HepG2 (cell line): ENCODE measurements around the gene RAB40C. TPM values are rescaled to one million over a fixed set of nuclear protein-coding genes. Genes with fewer than 3 reads are reported as not detected.
A peak's percentile ranks its signal among the peaks of the same experiment; 100 is the strongest.

ENCODE experiments used
- EED ChIP-seq: sonication (generic); formaldehyde crosslinking; IDR thresholded peaks from 2 replicates; pipeline ENCODE4 v1.5.0; 2020; ENCODE audit warnings: mild to moderate bottlenecking, missing genetic modification reagents
- HIVEP1 ChIP-seq: sonication (generic); formaldehyde crosslinking; IDR thresholded peaks from 2 replicates; pipeline ENCODE4 v1.4.0; 2020; ENCODE audit warnings: mild to moderate bottlenecking, missing genetic modification reagents
- KDM3A ChIP-seq: IDR thresholded peaks from 2 replicates; pipeline ENCODE4 v1.6.1; 2018; ENCODE audit warnings: low read depth, missing compliant biosample characterization
- MEIS2 ChIP-seq: sonication (generic); formaldehyde crosslinking; IDR thresholded peaks from 2 replicates; pipeline ENCODE4 v1.9.0; 2021; ENCODE audit warnings: mild to moderate bottlenecking, missing genetic modification reagents
- PCBP2 ChIP-seq: fragments of 200-400 bp; formaldehyde crosslinking; optimal IDR thresholded peaks from 2 replicates; pipeline ENCODE3; 2018; ENCODE audit warnings: low read length, low read depth; ENCODE audit not compliant: poor library complexity, severe bottlenecking
- PHF5A ChIP-seq: IDR thresholded peaks from one replicate; pipeline ENCODE4 v1.6.1; 2018; ENCODE audit warnings: low read depth, missing genetic modification reagents; ENCODE audit not compliant: unreplicated experiment
- POGZ ChIP-seq: sonication (generic); formaldehyde crosslinking; IDR thresholded peaks from 2 replicates; pipeline ENCODE4 v1.4.0; 2020; ENCODE audit warnings: mild to moderate bottlenecking, missing genetic modification reagents
- POLR2A ChIP-seq, 2 experiments: IDR thresholded peaks; 2 replicates each; pipeline ENCODE4 v1.6.1; 2011; ENCODE audit warnings: low read depth in 2 of 2, low read length in 2 of 2, mild to moderate bottlenecking in 1 of 2, moderate library complexity in 1 of 2; ENCODE audit not compliant: insufficient read depth in 1 of 2
- RFXAP ChIP-seq: sonication (generic); formaldehyde crosslinking; IDR thresholded peaks from 2 replicates; pipeline ENCODE4 v1.4.0; 2020; ENCODE audit warnings: missing genetic modification reagents, borderline replicate concordance
- SNAPC2 ChIP-seq: sonication (generic); formaldehyde crosslinking; IDR thresholded peaks from 2 replicates; pipeline ENCODE4 v1.8.1; 2022; ENCODE audit warnings: mild to moderate bottlenecking, missing genetic modification reagents
- TARDBP ChIP-seq: sonication (generic); formaldehyde crosslinking; IDR thresholded peaks from 2 replicates; pipeline ENCODE4 v1.8.0; 2022; ENCODE audit warnings: mild to moderate bottlenecking, missing genetic modification reagents
- ZBTB42 ChIP-seq: sonication (generic); formaldehyde crosslinking; IDR thresholded peaks from 2 replicates; pipeline ENCODE4 v1.5.0; 2020; ENCODE audit warnings: mild to moderate bottlenecking, missing genetic modification reagents
- polyA plus RNA-seq, 8 experiments: library from polyadenylated mRNA; depleted of rRNA in 3 of 8; stranded (reverse) in 7 of 8; unstranded in 1 of 8; fragments of >200 nt; fragmentation: Illumina TruSeq in 4 of 8; extraction: Trizol in 4 of 8; gene quantifications; 2 replicates each; pipeline versions ENCODE4 v1.2.1 to v1.2.3, GENCODE V29; 2011 to 2016; ENCODE audit warnings: low read depth in 4 of 8, missing spikeins in 1 of 8, mixed read lengths in 1 of 8; ENCODE audit not compliant: insufficient read depth in 1 of 8
- total RNA-seq, 5 experiments: library from RNA; depleted of rRNA; stranded (reverse); fragments of >200 nt; fragmentation: Illumina TruSeq; extraction: Trizol; gene quantifications; 2 replicates each; pipeline ENCODE4 v1.2.3, GENCODE V29; 2016; ENCODE audit warnings: low read depth in 1 of 5
- TF ChIP-seq, protein P1 (sequence below): sonication (generic); formaldehyde crosslinking; conservative IDR thresholded peaks from 2 replicates; pipeline ENCODE4 v1.8.0; 2022; ENCODE audit warnings: low read depth, missing genetic modification reagents
- TF ChIP-seq, protein P2 (sequence below): sonication (generic); formaldehyde crosslinking; IDR thresholded peaks from 2 replicates; pipeline ENCODE4 v1.5.0; 2020; ENCODE audit warnings: missing genetic modification reagents
- TF ChIP-seq, protein P3 (sequence below): sonication (generic); formaldehyde crosslinking; IDR thresholded peaks from 2 replicates; pipeline ENCODE4 v1.8.1; 2023; ENCODE audit warnings: missing genetic modification reagents, mild to moderate bottlenecking, borderline replicate concordance
- TF ChIP-seq, protein P4 (sequence below), 2 experiments: fragments of 450-650 bp in 1 of 2; sonication (generic) in 1 of 2; formaldehyde crosslinking in 1 of 2; IDR thresholded peaks; 2 replicates each; pipeline versions ENCODE4 v1.6.1 to v1.8.0; 2016 to 2022; ENCODE audit warnings: antibody characterized with exemption in 1 of 2, mild to moderate bottlenecking in 1 of 2, missing genetic modification reagents in 1 of 2
- TF ChIP-seq, protein P5 (sequence below): sonication (generic); formaldehyde crosslinking; IDR thresholded peaks from 2 replicates; pipeline ENCODE4 v1.9.0; 2021; ENCODE audit warnings: missing genetic modification reagents, mild to moderate bottlenecking, borderline replicate concordance

RAB40C gene
- total and polyA plus RNA-seq, 2 of the 13 experiments (the other 11 are each of a cell fraction or from before 2014, with no cell fraction given): 7.7 to 11.5 TPM

DNA sequence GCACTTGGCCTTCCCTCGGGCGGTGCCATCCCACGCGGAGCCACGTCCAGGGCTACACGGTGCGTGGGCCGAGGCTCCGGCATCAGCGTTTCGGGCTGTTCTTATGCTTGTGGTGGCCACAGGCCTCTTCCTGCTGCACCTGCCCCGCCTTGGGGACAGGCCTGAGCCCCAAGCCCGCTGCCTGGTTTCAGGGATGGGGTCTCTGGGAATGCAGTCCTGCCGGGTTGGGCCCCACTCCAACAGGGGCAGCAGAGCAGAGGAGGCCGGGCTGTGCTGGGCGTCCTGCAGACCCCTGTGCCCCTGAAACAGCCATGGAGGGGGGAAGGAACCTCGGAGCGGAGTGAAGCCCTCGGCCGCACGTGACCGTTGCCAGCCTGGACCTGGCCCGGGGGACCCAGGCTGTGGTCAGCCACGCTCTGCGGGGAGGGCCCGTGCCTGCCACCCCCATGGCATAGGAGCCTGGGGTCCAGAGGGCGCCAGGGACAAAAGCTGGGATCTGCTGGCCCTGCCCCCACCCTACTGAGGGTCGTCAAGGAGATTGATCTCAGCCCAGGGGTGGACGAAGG is 40.5 kb downstream of the RAB40C start (continued):
- TF ChIP-seq, protein P1, sequence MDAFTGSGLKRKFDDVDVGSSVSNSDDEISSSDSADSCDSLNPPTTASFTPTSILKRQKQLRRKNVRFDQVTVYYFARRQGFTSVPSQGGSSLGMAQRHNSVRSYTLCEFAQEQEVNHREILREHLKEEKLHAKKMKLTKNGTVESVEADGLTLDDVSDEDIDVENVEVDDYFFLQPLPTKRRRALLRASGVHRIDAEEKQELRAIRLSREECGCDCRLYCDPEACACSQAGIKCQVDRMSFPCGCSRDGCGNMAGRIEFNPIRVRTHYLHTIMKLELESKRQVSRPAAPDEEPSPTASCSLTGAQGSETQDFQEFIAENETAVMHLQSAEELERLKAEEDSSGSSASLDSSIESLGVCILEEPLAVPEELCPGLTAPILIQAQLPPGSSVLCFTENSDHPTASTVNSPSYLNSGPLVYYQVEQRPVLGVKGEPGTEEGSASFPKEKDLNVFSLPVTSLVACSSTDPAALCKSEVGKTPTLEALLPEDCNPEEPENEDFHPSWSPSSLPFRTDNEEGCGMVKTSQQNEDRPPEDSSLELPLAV (CRISPR knock-in tag): no peak
- TF ChIP-seq, protein P2, sequence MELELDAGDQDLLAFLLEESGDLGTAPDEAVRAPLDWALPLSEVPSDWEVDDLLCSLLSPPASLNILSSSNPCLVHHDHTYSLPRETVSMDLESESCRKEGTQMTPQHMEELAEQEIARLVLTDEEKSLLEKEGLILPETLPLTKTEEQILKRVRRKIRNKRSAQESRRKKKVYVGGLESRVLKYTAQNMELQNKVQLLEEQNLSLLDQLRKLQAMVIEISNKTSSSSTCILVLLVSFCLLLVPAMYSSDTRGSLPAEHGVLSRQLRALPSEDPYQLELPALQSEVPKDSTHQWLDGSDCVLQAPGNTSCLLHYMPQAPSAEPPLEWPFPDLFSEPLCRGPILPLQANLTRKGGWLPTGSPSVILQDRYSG (CRISPR knock-in tag): 0 out of 2 replicates have a peak, but pooled peaks have one; percentile 38
- TF ChIP-seq SNAPC2 (CRISPR knock-in tag): 0 out of 2 replicates have a peak, but pooled peaks have one; percentile 19
- TF ChIP-seq EED (CRISPR knock-in tag): no peak
- TF ChIP-seq HIVEP1 (CRISPR knock-in tag): no peak; the same call in none of the 2 replicates
- TF ChIP-seq, protein P3, sequence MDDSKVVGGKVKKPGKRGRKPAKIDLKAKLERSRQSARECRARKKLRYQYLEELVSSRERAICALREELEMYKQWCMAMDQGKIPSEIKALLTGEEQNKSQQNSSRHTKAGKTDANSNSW (CRISPR knock-in tag): no peak
- peak; percentile 49; the same call in 1 of the 2 replicates for TF ChIP-seq RFXAP (CRISPR knock-in tag)
- no peak for TF ChIP-seq PHF5A (CRISPR knock-in tag)
- TF ChIP-seq, protein P4, sequence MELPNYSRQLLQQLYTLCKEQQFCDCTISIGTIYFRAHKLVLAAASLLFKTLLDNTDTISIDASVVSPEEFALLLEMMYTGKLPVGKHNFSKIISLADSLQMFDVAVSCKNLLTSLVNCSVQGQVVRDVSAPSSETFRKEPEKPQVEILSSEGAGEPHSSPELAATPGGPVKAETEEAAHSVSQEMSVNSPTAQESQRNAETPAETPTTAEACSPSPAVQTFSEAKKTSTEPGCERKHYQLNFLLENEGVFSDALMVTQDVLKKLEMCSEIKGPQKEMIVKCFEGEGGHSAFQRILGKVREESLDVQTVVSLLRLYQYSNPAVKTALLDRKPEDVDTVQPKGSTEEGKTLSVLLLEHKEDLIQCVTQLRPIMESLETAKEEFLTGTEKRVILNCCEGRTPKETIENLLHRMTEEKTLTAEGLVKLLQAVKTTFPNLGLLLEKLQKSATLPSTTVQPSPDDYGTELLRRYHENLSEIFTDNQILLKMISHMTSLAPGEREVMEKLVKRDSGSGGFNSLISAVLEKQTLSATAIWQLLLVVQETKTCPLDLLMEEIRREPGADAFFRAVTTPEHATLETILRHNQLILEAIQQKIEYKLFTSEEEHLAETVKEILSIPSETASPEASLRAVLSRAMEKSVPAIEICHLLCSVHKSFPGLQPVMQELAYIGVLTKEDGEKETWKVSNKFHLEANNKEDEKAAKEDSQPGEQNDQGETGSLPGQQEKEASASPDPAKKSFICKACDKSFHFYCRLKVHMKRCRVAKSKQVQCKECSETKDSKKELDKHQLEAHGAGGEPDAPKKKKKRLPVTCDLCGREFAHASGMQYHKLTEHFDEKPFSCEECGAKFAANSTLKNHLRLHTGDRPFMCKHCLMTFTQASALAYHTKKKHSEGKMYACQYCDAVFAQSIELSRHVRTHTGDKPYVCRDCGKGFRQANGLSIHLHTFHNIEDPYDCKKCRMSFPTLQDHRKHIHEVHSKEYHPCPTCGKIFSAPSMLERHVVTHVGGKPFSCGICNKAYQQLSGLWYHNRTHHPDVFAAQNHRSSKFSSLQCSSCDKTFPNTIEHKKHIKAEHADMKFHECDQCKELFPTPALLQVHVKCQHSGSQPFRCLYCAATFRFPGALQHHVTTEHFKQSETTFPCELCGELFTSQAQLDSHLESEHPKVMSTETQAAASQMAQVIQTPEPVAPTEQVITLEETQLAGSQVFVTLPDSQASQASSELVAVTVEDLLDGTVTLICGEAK (IDR thresholded peaks at IDR 0.05): no peak
- TF ChIP-seq, protein P4 (CRISPR knock-in tag; IDR thresholded peaks at IDR 0.05): no peak
- TF ChIP-seq POGZ (CRISPR knock-in tag): 0 out of 2 replicates have a peak, but pooled peaks have one; percentile 5
- no peak for TF ChIP-seq POLR2A (IDR thresholded peaks at IDR 0.05; ENCODE audit: insufficient read depth in 1 of 2, low read depth in 2 of 2, low read length in 2 of 2)
- no peak for TF ChIP-seq PCBP2
- no peak for TF ChIP-seq KDM3A
- TF ChIP-seq, protein P5, sequence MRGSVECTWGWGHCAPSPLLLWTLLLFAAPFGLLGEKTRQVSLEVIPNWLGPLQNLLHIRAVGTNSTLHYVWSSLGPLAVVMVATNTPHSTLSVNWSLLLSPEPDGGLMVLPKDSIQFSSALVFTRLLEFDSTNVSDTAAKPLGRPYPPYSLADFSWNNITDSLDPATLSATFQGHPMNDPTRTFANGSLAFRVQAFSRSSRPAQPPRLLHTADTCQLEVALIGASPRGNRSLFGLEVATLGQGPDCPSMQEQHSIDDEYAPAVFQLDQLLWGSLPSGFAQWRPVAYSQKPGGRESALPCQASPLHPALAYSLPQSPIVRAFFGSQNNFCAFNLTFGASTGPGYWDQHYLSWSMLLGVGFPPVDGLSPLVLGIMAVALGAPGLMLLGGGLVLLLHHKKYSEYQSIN: no peak
- no peak; the same call in 1 of the 2 replicates for TF ChIP-seq TARDBP (CRISPR knock-in tag)
- no peak; the same call in none of the 2 replicates for TF ChIP-seq ZBTB42
- no peak for TF ChIP-seq MEIS2
